ENCODE data around the gene CORO2B. TPM values are rescaled to one million over a fixed set of nuclear protein-coding genes. Genes with fewer than 3 reads are reported as not detected.

CORO2B gene
- total and polyA plus RNA-seq, 2 experiments from 2014 or later, result 1.6 to 4.6 TPM

DNA sequence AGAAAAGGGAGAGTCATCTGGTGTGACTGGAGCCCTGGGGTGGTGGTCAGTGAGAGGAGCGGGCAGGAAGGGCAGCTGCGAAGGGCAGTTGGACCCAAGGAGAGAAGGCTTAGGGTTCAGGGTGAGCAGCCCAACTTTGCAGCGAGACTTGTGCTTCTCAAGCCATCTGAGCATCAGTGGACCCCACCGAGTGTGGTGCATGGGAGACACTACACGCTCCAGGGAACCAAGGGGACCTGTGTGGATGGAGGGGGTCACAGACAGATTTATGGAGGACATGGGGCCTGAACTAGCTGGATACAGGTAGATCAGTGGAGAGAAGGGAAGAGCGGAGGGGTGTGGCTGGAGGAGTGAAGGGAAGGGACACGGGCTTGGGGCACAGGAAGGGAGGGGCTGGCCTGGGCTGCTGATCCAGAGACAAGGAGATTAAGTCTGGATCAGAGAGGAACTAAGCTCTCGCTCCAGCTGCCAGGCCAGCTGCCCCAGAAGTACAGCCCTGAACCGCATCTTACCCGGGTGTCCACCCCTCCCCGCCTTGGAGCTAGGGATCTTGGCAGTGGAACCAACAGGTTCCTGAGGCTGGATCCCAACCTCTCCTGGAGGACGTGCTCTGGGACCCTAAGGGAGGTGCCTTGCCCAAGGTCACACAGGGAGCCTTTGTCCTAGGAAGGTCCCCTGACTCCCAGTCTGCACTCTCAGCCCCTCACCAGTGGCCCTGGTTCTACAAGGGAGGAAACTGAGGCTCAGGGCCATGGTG lies 120.5 kb downstream of the CORO2B start:
- Histone ChIP-seq H4K20me1 (replicated peaks; ENCODE audit: insufficient read depth) (no peaks in the 10 kb centered on the region), H3K4me2 (no peak overlapping the region), H3K27me3 (ENCODE audit: insufficient read depth) (no peaks in the 10 kb centered on the region), H3F3A (replicated peaks; ENCODE audit: low read depth) (0 out of 2 replicates have a peak, but pooled peaks cover 5% of the 10 kb centered on the region), H3K79me2 (replicated peaks; ENCODE audit: insufficient read depth) (no peaks in the 10 kb centered on the region), H3K4me3 (no peak overlapping the region), H3K4me1 (ENCODE audit: insufficient read depth) (peaks cover 9% of the 10 kb centered on the region; the same call in 1 of the 2 replicates), H3K27ac (ENCODE audit: low read depth) (no peak overlapping the region), H3K36me3 (ENCODE audit: insufficient read depth) (no peaks in the 10 kb centered on the region), H2AFZ (no peak overlapping the region), H3K9me2 (ENCODE audit: insufficient read depth) (no peaks in the 10 kb centered on the region)
- peaks cover 27% of the 10 kb centered on the region for H3K4me1 Mint-ChIP-seq
- peaks cover 18% of the 10 kb centered on the region for H3K27me3 Mint-ChIP-seq (ENCODE audit: insufficient read depth, low read depth, poor library complexity)
- H3K4me3 Mint-ChIP-seq, result no peak overlapping the region; the same call in 2 of the 3 replicates
- TF ChIP-seq POLR2AphosphoS5 (IDR thresholded peaks at IDR 0.05; ENCODE audit: low read depth), result no peak
- no peak for TF ChIP-seq EZH2phosphoT487 (IDR thresholded peaks at IDR 0.05; ENCODE audit: unreplicated experiment)
- no peak for TF ChIP-seq ZNF331 (CRISPR knock-in tag; IDR thresholded peaks at IDR 0.05; ENCODE audit: low read depth)
- TF ChIP-seq, protein P1, sequence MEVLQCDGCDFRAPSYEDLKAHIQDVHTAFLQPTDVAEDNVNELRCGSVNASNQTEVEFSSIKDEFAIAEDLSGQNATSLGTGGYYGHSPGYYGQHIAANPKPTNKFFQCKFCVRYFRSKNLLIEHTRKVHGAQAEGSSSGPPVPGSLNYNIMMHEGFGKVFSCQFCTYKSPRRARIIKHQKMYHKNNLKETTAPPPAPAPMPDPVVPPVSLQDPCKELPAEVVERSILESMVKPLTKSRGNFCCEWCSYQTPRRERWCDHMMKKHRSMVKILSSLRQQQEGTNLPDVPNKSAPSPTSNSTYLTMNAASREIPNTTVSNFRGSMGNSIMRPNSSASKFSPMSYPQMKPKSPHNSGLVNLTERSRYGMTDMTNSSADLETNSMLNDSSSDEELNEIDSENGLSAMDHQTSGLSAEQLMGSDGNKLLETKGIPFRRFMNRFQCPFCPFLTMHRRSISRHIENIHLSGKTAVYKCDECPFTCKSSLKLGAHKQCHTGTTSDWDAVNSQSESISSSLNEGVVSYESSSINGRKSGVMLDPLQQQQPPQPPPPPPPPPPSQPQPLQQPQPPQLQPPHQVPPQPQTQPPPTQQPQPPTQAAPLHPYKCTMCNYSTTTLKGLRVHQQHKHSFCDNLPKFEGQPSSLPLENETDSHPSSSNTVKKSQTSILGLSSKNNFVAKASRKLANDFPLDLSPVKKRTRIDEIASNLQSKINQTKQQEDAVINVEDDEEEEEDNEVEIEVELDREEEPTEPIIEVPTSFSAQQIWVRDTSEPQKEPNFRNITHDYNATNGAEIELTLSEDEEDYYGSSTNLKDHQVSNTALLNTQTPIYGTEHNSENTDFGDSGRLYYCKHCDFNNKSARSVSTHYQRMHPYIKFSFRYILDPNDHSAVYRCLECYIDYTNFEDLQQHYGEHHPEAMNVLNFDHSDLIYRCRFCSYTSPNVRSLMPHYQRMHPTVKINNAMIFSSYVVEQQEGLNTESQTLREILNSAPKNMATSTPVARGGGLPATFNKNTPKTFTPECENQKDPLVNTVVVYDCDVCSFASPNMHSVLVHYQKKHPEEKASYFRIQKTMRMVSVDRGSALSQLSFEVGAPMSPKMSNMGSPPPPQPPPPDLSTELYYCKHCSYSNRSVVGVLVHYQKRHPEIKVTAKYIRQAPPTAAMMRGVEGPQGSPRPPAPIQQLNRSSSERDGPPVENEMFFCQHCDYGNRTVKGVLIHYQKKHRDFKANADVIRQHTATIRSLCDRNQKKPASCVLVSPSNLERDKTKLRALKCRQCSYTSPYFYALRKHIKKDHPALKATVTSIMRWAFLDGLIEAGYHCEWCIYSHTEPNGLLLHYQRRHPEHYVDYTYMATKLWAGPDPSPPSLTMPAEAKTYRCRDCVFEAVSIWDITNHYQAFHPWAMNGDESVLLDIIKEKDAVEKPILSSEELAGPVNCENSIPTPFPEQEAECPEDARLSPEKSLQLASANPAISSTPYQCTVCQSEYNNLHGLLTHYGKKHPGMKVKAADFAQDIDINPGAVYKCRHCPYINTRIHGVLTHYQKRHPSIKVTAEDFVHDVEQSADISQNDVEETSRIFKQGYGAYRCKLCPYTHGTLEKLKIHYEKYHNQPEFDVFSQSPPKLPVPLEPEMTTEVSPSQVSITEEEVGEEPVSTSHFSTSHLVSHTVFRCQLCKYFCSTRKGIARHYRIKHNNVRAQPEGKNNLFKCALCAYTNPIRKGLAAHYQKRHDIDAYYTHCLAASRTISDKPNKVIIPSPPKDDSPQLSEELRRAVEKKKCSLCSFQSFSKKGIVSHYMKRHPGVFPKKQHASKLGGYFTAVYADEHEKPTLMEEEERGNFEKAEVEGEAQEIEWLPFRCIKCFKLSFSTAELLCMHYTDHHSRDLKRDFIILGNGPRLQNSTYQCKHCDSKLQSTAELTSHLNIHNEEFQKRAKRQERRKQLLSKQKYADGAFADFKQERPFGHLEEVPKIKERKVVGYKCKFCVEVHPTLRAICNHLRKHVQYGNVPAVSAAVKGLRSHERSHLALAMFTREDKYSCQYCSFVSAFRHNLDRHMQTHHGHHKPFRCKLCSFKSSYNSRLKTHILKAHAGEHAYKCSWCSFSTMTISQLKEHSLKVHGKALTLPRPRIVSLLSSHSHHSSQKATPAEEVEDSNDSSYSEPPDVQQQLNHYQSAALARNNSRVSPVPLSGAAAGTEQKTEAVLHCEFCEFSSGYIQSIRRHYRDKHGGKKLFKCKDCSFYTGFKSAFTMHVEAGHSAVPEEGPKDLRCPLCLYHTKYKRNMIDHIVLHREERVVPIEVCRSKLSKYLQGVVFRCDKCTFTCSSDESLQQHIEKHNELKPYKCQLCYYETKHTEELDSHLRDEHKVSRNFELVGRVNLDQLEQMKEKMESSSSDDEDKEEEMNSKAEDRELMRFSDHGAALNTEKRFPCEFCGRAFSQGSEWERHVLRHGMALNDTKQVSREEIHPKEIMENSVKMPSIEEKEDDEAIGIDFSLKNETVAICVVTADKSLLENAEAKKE (CRISPR knock-in tag; IDR thresholded peaks at IDR 0.05), result no peak
- TF ChIP-seq REST (IDR thresholded peaks at IDR 0.05; ENCODE audit: unreplicated experiment), result no peak
- TF ChIP-seq STAT1 (IDR thresholded peaks at IDR 0.05; ENCODE audit: unreplicated experiment), result no peak
- TF ChIP-seq EZH2 (IDR thresholded peaks at IDR 0.05; ENCODE audit: low read depth, unreplicated experiment), result no peak
- TF ChIP-seq JUNB (IDR thresholded peaks at IDR 0.05; ENCODE audit: unreplicated experiment), result no peak
- TF ChIP-seq ETS1 (IDR thresholded peaks at IDR 0.05), result no peak
- peaks cover 3% of the 10 kb centered on the region; the same call in 2 of the 3 replicates for H3K9me3 Mint-ChIP-seq
- no peak for DNase-seq (ENCODE audit: low spot score)
- peaks cover 4% of the 10 kb centered on the region; the same call in 1 of the 3 replicates for H3K36me3 Mint-ChIP-seq (ENCODE audit: low read depth)
- H3K27ac Mint-ChIP-seq, result no peak overlapping the region
- no peak for ATAC-seq

All from GM23338 (cell line).